PFSK-1 (cell line): ENCODE results near the gene SEMA3F.

Experiments
- FOXP2 ChIP-seq: optimal IDR thresholded peaks from 2 replicates; pipeline ENCODE3; 2011; ENCODE audit warnings: borderline replicate concordance, control low read depth, inconsistent platforms; ENCODE audit not compliant: insufficient read depth; ENCODE audit errors: extremely low read length, extremely low read depth
- POLR2AphosphoS5 ChIP-seq: IDR thresholded peaks from 2 replicates; pipeline ENCODE4 v1.6.1; 2012; ENCODE audit warnings: low read depth, mild to moderate bottlenecking, control low read depth, low read length, moderate library complexity
- SIN3A ChIP-seq: IDR thresholded peaks from 2 replicates; pipeline ENCODE4 v1.6.1; 2012; ENCODE audit warnings: mild to moderate bottlenecking, low read length, moderate library complexity, borderline replicate concordance; ENCODE audit not compliant: insufficient read depth
- TAF1 ChIP-seq: IDR thresholded peaks from 2 replicates; pipeline ENCODE4 v1.6.1; 2012; ENCODE audit warnings: low read length, control low read depth, borderline replicate concordance; ENCODE audit not compliant: insufficient read depth
- TF ChIP-seq, protein P1 (sequence below), 2 experiments: IDR thresholded peaks; 2 replicates each; pipeline versions ENCODE4 v1.6.1 to v1.8.0; 2011 to 2012; ENCODE audit warnings: low read depth in 2 of 2, low read length in 2 of 2, control low read depth in 1 of 2, inconsistent platforms in 1 of 2, mild to moderate bottlenecking in 1 of 2, moderate library complexity in 1 of 2; ENCODE audit not compliant: insufficient read depth in 1 of 2

Gene SEMA3F

GRCh38 chr3:50189989-50190388 is 34.9 kb downstream of the SEMA3F start:
- TF ChIP-seq POLR2AphosphoS5 (no peak), FOXP2 (no peak), SIN3A (no peak)
- TF ChIP-seq, protein P1, sequence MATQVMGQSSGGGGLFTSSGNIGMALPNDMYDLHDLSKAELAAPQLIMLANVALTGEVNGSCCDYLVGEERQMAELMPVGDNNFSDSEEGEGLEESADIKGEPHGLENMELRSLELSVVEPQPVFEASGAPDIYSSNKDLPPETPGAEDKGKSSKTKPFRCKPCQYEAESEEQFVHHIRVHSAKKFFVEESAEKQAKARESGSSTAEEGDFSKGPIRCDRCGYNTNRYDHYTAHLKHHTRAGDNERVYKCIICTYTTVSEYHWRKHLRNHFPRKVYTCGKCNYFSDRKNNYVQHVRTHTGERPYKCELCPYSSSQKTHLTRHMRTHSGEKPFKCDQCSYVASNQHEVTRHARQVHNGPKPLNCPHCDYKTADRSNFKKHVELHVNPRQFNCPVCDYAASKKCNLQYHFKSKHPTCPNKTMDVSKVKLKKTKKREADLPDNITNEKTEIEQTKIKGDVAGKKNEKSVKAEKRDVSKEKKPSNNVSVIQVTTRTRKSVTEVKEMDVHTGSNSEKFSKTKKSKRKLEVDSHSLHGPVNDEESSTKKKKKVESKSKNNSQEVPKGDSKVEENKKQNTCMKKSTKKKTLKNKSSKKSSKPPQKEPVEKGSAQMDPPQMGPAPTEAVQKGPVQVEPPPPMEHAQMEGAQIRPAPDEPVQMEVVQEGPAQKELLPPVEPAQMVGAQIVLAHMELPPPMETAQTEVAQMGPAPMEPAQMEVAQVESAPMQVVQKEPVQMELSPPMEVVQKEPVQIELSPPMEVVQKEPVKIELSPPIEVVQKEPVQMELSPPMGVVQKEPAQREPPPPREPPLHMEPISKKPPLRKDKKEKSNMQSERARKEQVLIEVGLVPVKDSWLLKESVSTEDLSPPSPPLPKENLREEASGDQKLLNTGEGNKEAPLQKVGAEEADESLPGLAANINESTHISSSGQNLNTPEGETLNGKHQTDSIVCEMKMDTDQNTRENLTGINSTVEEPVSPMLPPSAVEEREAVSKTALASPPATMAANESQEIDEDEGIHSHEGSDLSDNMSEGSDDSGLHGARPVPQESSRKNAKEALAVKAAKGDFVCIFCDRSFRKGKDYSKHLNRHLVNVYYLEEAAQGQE (IDR thresholded peaks at IDR 0.05; ENCODE audit: insufficient read depth in 1 of 2, low read depth in 2 of 2, low read length in 2 of 2): no peak

DNA sequence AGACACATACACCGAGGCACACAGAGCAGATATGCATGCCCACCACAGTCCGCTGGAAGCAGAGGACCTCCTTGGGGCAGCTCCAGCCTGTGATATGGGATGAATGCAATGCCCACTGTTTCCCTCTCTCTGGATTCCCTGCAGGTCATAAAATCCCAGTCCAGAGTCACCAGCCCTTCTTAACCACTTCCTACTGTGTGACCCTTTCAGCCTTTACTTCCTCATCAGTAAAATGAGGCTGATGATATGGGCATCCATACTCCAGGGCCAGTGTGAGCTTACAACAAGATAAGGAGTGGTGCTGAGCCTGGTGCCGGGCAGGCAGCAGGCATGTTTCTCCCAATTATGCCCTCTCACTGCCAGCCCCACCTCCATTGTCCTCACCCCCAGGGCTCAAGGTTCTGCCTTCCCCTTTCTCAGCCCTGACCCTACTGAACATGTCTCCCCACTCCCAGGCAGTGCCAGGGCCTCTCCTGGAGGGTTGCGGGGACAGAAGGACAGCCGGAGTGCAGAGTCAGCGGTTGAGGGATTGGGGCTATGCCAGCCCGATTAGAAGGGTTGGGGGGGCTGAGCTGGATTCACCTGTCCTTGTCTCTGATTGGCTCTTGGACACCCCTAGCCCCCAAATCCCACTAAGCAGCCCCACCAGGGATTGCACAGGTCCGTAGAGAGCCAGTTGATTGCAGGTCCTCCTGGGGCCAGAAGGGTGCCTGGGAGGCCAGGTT is 36.0 kb downstream of the SEMA3F start, which contains the start of gene GNAT1:
TSS of gene GNAT1 (plus strand) at position 675 of the 725 bp plus-strand sequence. CDS start 116 bp downstream, outside the sequence.
- no peak for TF ChIP-seq SIN3A
- TF ChIP-seq, protein P1 (IDR thresholded peaks at IDR 0.05; ENCODE audit: insufficient read depth in 1 of 2, low read depth in 2 of 2, low read length in 2 of 2): no peak
- TF ChIP-seq TAF1: no peak
- TF ChIP-seq POLR2AphosphoS5: no peak
- no peak for TF ChIP-seq FOXP2

GRCh38 chr3:50192124-50192523 is 37.0 kb downstream of the SEMA3F start:
- TF ChIP-seq, protein P1 (IDR thresholded peaks at IDR 0.05; ENCODE audit: insufficient read depth in 1 of 2, low read depth in 2 of 2, low read length in 2 of 2): no peak
- TF ChIP-seq FOXP2 (no peak), TAF1 (no peak), SIN3A (no peak), POLR2AphosphoS5 (no peak)

- no peak for TF ChIP-seq FOXP2
- TF ChIP-seq POLR2AphosphoS5: no peak
- TF ChIP-seq SIN3A: no peak
- TF ChIP-seq, protein P1 (IDR thresholded peaks at IDR 0.05; ENCODE audit: insufficient read depth in 1 of 2, low read depth in 2 of 2, low read length in 2 of 2): no peak
- TF ChIP-seq TAF1: no peak
Observed at GRCh38 chr3:50192689-50193141, 37.6 kb downstream of the SEMA3F start.
